DND-41 (cell line): ENCODE results near the gene C2CD2.

ENCODE experiments used
- ATAC-seq: fragments of 200-7000 bp; cut with Tn5 transposase; 3 replicates; pipeline ENCODE4 v1.9.1; 2021; ENCODE audit warnings: low read depth; ENCODE audit not compliant: insufficient read depth
- DNase-seq: peaks from one replicate; pipeline ENCODE4 v3.0.0-alpha.2; 2020
- H2AFZ ChIP-seq: 2 replicates; pipeline ENCODE4 v1.6.0; 2012; ENCODE audit warnings: low read depth, low read length
- H3K27ac ChIP-seq: 2 replicates; pipeline ENCODE4 v1.5.1; 2012; ENCODE audit warnings: low read length, inconsistent platforms
- H3K27me3 ChIP-seq: fragments of 200-600 bp; sonication (generic); 2 replicates; pipeline ENCODE4 v1.6.0; 2012; ENCODE audit warnings: low read length, mild to moderate bottlenecking, inconsistent platforms; ENCODE audit not compliant: insufficient read depth, poor library complexity
- H3K36me3 ChIP-seq: 2 replicates; pipeline ENCODE4 v1.5.1; 2012; ENCODE audit warnings: low read length, inconsistent platforms; ENCODE audit not compliant: insufficient read depth
- H3K4me1 ChIP-seq: 2 replicates; pipeline ENCODE4 v1.5.1; 2012; ENCODE audit warnings: mild to moderate bottlenecking, low read length; ENCODE audit not compliant: insufficient read depth
- H3K4me2 ChIP-seq: 2 replicates; pipeline ENCODE4 v1.6.0; 2012; ENCODE audit warnings: mild to moderate bottlenecking, moderate library complexity, low read length, inconsistent platforms; ENCODE audit not compliant: insufficient read depth
- H3K4me3 ChIP-seq, 2 experiments: fragments of 200-600 bp in 1 of 2; shearing (Covaris generic) in 1 of 2; 2 replicates each; pipeline ENCODE4 v1.5.1; 2012 to 2016; ENCODE audit warnings: inconsistent platforms in 2 of 2, low read length in 2 of 2, mild to moderate bottlenecking in 2 of 2, low read depth in 1 of 2, moderate library complexity in 1 of 2
- H3K79me2 ChIP-seq: 2 replicates; pipeline ENCODE4 v1.6.0; 2012; ENCODE audit warnings: low read length, inconsistent platforms; ENCODE audit not compliant: insufficient read depth
- H3K9ac ChIP-seq: 2 replicates; pipeline ENCODE4 v1.6.0; 2012; ENCODE audit warnings: low read depth, mild to moderate bottlenecking, inconsistent platforms, low read length, moderate library complexity
- H3K9me3 ChIP-seq: 2 replicates; pipeline ENCODE4 v1.5.1; 2012; ENCODE audit warnings: low read length, moderate library complexity, mild to moderate bottlenecking, inconsistent platforms; ENCODE audit not compliant: insufficient read depth, severe bottlenecking
- H4K20me1 ChIP-seq: 2 replicates; pipeline ENCODE4 v1.6.0; 2012; ENCODE audit warnings: low read length; ENCODE audit not compliant: insufficient read depth
- EZH2 ChIP-seq: IDR thresholded peaks from 3 replicates; pipeline ENCODE4 v1.6.1; 2012; ENCODE audit warnings: borderline replicate concordance, low read depth, mild to moderate bottlenecking, moderate library complexity, low read length, inconsistent platforms; ENCODE audit not compliant: severe bottlenecking
- TF ChIP-seq, protein P1 (sequence below): IDR thresholded peaks from 2 replicates; pipeline ENCODE4 v1.5.1; 2012; ENCODE audit warnings: borderline replicate concordance, low read length, moderate library complexity, mild to moderate bottlenecking; ENCODE audit not compliant: poor library complexity, severe bottlenecking; ENCODE audit errors: extremely low read depth

Gene C2CD2

GRCh38 chr21:41967708-41968107 lies 13.9 kb upstream of the C2CD2 start:
- H3K9ac ChIP-seq = no peak overlapping the region
- H3K79me2 ChIP-seq = no peaks in the 10 kb centered on the region
- no peaks in the 10 kb centered on the region for H4K20me1 ChIP-seq
- no peak overlapping the region for H3K4me2 ChIP-seq
- TF ChIP-seq EZH2 = no peak
- TF ChIP-seq, protein P1, sequence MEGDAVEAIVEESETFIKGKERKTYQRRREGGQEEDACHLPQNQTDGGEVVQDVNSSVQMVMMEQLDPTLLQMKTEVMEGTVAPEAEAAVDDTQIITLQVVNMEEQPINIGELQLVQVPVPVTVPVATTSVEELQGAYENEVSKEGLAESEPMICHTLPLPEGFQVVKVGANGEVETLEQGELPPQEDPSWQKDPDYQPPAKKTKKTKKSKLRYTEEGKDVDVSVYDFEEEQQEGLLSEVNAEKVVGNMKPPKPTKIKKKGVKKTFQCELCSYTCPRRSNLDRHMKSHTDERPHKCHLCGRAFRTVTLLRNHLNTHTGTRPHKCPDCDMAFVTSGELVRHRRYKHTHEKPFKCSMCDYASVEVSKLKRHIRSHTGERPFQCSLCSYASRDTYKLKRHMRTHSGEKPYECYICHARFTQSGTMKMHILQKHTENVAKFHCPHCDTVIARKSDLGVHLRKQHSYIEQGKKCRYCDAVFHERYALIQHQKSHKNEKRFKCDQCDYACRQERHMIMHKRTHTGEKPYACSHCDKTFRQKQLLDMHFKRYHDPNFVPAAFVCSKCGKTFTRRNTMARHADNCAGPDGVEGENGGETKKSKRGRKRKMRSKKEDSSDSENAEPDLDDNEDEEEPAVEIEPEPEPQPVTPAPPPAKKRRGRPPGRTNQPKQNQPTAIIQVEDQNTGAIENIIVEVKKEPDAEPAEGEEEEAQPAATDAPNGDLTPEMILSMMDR = no peak
- H3K4me3 ChIP-seq = no peak overlapping the region
- H3K27ac ChIP-seq = no peak overlapping the region
- no peaks in the 10 kb centered on the region for H3K27me3 ChIP-seq
- no peaks in the 10 kb centered on the region for H3K9me3 ChIP-seq
- no peaks in the 10 kb centered on the region for H3K36me3 ChIP-seq
- DNase-seq (no peak), ATAC-seq (no peak)
- H3K4me1 ChIP-seq = no peaks in the 10 kb centered on the region
- no peak overlapping the region for H2AFZ ChIP-seq

DNA sequence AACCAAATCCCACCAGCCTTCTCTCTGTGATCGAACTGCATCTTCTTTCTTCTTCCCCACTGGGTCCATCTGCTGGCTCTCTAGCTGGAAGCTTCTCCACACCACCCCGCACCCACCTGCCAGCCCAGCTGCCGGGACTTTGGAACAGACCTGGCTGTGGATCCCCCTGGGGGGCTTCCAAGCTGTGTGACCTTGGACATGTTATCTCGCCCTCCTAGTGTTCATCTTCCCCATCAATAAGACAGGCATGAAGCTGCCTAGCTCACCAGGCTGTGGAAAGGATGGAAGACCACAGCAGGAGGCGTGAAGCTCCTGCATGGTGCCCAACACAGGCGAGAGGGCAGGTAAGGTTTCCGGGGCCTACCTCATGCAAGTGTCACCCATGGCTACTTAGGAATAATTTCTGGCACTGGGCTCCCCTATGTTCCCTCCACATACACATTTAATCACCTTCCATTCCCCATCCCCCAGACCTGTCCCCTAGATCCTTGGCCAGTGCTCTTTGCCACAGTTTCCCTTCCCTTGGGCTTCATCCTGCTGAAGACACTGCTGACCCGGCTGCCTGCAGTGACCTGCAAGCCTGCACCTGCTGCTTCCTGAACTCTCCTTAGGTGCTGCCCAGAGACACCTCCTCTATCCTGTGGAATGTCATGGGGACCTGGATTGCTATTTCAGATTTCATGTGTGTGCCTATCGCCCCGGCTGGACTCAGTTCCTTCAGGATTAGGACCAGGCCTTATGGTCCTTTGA lies 13.2 kb upstream of the C2CD2 start:
- ATAC-seq = no peak
- H3K27me3 ChIP-seq = no peaks in the 10 kb centered on the region

GRCh38 chr21:41966041-41966833 lies 12.4 kb upstream of the C2CD2 start:
- H3K27ac ChIP-seq = no peak overlapping the region
- DNase-seq = no peak
- no peaks in the 10 kb centered on the region for H3K9me3 ChIP-seq

More for the DNA sequence above, 13.2 kb upstream of the C2CD2 start:
- Histone ChIP-seq H3K79me2 (no peaks in the 10 kb centered on the region), H4K20me1 (no peaks in the 10 kb centered on the region), H2AFZ (no peak overlapping the region), H3K9ac (no peak overlapping the region), H3K9me3 (no peaks in the 10 kb centered on the region), H3K27ac (no peak overlapping the region), H3K4me2 (no peak overlapping the region), H3K36me3 (no peaks in the 10 kb centered on the region), H3K4me1 (no peaks in the 10 kb centered on the region), H3K4me3 (no peak overlapping the region)
- TF ChIP-seq, protein P1 = no peak
- TF ChIP-seq EZH2 = no peak
- DNase-seq = no peak

More at GRCh38 chr21:41966041-41966833, 12.4 kb upstream of the C2CD2 start:
- Histone ChIP-seq H4K20me1 (no peaks in the 10 kb centered on the region), H3K9ac (no peak overlapping the region), H3K4me1 (no peaks in the 10 kb centered on the region), H3K4me2 (no peak overlapping the region), H3K27me3 (no peaks in the 10 kb centered on the region), H2AFZ (no peak overlapping the region), H3K36me3 (no peaks in the 10 kb centered on the region), H3K79me2 (no peaks in the 10 kb centered on the region), H3K4me3 (no peak overlapping the region)
- ATAC-seq = no peak
- TF ChIP-seq EZH2 = no peak
- TF ChIP-seq, protein P1 = no peak
